ENCODE measurements around the gene OR52B2.

The OR52B2 gene

DNA sequence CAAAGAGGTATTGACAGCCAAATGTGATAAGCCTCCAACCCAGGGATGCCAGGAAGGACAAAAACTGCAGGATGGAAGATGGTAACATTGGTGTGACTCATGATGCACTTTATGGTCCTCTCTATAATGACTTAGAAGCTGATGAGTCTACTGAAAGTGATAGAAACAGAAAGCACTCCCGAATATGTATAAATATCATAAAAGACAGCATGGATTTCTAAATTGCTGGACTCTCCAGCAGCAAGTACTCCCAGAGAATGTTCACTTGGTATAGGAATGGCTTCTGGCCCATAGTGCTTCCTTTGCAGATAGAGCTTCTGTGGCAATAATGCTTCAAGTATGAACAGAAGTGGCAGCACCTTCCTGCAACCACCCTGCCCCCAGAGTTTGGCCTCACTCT is at the start of gene OR52B2:
Gene OR52B2, minus strand, starts transcription at position 101 of the 400 bp plus-strand sequence. Its CDS starts 0 bp downstream, at position 101.
- no peak for DNase-seq (ENCODE audit: low spot score)

DNA sequence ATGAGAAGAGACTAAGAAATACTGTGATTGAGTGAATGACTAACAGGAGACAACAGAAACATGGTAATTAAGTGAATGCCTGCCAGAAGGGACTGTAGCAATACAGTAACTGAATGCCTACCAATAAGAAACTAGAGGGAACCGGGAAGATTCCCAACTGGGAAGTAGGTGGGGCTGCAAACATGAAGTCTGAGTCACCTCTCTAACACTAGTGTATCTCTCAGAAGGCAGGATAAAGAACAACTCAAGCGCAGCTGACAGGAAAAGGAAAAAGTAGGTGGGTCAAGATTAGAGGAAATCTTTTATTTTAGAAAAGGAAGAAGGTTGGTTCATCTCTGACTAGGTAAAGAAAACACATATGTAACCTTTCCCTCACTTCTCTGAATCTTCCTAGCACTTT is 49.2 kb upstream of the OR52B2 start:
- DNase-seq (ENCODE audit: low spot score) = peak; percentile 83

DNA sequence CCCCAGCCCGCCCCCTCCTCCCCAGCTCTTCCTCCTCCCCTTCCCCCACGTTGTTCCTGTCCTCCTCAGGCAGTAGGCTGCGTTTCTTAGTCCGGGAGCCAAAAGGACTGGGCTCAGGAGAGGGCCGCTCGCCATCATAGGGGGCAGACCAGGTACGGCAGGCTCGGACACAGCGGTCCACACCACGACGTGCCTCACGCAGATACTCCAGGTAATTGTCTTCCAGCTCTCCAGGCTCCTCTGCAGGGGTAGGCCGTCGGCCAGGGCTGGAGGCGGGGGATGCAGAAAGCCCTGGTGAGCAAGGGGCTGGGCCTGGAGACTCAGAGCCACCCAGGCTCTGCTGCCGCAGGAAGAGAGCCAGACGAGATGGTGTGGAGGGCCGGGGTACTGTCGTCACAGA is 47.6 kb upstream of the OR52B2 start:
- DNase-seq (ENCODE audit: low spot score) = no peak

DNA sequence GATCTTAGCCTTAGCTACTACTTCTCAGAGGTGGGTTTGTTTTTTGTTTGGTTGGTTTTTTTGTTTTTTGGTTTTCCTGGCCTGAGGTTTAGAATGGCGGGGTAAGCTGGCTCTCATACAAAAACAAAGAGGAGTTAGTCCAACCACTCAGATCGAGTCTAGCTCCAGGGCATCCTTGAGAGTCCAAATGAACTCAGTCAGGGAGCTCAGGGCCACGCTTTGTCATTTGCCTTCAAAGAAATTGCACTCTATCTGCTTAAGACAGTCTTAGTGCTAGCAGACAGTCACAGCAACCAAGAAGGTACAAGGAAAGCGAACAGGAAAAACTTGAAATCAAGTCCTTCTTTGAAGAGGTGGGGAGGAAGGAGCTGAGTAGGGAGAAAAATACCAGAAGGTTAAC is 46.4 kb upstream of the OR52B2 start:
- DNase-seq (ENCODE audit: low spot score) = no peak

DNA sequence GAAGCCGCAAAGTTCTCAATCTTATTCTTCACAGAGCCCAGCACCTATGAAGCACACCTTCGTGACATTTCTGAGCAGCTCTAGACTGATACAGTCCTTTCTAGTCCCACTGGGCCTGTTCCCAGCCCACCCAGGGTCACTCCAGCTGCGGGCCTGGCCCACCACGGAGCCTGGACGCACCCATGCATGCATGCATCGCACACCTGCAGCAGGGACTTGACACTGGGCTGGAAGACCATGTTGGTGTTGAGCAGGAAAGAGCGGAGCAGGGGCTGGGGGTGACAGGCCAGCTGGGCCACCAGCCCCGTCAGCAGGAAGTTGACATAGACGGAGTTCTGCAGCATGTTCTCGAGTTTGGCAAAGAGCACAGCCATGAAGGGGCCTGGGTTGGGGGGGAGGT is 44.4 kb upstream of the OR52B2 start:
- no peak for DNase-seq (ENCODE audit: low spot score)

DNA sequence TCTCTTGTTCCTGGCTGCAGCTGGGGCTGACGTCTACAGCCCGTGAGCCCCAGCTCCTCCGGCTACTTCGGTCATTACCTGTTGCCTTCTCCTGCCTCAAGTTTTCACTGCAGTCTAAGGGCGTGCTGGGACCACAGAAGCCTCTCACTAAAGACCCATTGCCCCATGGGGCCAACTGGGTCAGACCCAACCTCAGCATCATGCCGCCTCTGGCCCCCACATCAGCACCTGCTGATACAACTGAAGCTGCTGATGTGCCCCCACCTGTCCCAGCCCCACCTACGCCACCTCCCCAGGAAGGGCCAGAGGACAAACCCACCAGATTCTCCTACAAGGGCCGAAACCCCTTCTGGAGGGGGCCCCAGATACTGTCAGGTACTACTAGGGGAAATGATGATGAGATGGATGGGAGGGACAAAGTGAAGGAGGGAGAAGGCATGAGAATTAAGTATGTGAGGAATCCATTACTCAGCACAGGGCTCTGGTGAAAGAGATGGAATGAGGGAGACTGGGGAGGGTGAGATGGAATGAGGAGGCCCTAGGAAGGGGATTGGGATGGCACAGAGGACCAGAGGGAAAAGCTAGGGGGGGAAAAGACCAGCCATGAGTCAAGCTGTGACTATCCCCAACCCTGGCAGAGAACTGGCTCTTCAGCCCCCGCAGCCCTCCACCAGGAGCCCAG is 40.3 kb upstream of the OR52B2 start:
- no peak for DNase-seq (ENCODE audit: low spot score)

DNA sequence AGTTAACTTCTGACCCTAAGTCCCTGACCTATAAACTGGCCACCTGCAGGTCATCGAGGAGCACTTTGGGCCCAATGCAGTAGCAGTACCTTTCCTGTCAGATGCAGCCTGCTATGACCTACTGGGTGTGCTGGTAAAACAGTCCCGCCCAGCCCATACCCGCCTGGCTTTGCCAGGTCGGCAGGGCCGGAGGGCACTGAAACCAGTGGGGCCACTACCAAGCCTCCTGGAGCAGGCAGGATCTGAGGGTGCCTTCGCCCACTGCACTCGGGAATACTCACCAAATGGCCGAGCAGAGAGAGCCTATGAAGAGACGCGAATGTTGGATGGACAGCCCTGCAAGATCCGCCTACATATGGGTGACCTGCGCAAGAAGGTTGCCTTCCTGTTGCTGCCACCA is 39.7 kb upstream of the OR52B2 start:
- no peak for DNase-seq (ENCODE audit: low spot score)

DNA sequence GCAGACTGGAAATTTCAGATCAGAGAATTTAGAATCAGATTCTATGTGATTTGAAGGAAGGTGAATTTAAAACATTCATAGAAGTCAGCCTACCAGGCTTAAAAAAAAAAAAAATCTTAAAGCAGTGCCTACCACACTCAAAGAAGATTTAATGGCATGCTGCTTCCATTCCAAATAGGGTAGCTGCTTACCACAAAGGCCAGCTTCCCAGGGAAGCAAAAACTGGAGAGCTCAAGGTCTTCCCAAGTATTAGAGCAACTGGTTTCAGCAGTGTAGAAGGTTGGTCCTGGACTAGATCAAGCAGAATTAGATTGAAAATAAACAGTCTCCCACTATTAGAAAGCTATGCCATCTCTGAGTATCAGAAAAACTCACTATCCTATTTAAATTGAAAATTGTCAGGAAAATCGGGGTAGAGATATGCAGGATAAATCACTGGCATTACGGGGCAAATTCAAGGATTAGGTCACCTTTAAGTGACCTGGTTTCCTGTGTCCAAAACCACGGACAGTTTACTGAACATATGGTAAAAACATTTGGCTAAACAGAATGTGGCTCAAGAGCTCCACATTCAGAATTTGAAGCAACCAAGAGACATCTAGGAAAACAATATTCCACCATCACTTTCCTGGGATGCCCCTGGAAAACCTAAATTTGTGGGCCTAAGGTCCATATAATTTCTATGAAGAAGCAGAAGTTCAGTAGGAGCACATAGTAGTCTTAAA is 36.5 kb upstream of the OR52B2 start:
- no peak for DNase-seq (ENCODE audit: low spot score)

DNA sequence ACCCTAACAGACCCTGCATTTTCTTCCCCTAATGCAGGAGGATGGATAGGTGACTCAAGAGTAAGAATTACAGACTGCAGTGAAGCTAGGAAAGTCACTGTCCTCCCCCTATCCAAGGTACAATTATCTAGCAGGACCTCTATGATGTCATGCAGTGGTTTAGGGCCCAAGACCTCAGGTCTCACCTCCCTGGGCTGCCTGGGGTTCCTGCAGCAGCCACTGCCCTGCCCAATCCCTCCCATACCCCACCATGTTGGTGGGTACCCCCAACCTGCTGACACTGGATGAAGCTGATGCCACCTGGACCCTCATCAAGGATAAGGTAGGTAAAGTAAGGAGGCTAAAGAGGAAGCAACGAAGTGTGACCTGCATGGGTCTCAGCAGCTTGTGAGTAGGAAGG is 35.2 kb upstream of the OR52B2 start, which contains the start of gene C11orf42:
Gene C11orf42, plus strand, starts transcription at position 192 of the 400 bp plus-strand sequence. Its CDS starts 59 bp downstream, at position 251.
- DNase-seq (ENCODE audit: low spot score) = no peak

DNA sequence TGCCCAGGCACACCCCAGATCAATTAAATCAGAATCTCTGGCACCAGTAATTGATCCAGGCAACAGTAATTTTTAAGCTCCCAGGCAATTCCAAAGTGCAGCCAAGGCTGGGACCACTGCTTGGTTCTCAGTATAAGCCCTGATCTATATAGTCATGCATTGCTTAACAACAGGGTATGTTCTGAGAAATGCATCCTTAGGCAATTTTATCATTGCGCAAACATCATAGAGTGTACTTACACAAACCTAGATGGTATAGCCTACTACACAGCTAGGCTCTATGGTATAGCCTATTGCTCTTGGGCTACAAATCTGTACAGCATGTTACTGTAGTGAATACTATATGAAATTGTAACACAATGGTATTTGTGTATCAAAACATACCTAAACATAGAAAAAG is 34.6 kb upstream of the OR52B2 start:
- DNase-seq (ENCODE audit: low spot score) = no peak

DNA sequence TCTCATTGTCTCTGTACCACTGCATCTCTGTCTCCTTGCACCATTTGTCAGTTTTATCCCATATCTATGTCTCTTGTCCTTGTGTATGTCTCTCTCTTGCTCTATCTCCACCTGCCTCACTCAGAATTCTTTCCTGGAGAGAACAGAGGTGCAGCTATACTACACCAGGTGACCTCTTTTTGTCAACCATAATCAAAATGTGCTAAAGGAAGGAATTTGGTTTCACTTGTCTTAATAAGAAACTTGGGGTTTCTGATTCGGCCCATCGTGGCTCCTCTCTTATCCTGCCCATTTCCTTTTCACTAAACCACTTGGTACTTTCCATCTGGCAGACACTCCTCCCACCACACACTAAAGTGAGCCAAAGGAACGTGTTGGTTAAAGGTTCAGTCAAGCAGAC is 33.2 kb upstream of the OR52B2 start:
- no peak for DNase-seq (ENCODE audit: low spot score)

DNA sequence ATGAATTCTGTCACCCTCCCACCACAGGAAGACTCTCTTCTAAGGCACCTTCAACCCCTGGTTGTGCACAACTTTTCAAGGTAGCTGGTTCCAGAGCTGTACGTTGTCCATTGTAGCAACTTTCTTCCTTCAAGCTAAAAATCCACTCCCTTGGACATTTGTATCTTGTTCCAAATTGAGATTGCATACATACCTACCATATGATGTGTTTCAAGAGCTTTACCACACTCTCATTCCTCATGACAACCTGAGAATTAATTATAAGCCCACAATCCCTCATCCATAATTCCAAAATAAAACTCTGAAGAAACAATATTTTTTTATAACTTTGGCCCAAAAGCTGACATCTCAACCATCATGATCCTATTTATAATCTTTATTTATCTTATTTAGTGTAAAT is 31.9 kb upstream of the OR52B2 start:
- DNase-seq (ENCODE audit: low spot score) = no peak

DNA sequence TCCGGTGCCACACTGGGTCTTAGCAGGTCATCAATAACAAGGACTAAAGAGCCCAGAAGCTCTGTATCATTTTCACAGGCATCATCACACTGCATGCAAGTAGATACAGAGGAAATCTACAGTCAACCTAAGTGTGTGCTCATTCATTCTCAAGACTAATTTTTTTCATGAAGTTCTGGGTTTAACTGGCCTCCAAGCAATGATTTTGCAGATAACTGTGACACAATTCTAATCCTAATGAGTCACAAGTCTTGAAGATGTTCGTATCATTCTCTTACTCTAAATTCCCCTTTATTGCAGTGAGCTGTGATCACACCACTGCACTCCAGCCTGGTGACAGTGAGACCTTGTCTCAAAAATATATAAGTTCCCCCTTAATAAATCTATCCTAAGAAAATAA is 31.4 kb upstream of the OR52B2 start:
- DNase-seq (ENCODE audit: low spot score) = no peak

DNA sequence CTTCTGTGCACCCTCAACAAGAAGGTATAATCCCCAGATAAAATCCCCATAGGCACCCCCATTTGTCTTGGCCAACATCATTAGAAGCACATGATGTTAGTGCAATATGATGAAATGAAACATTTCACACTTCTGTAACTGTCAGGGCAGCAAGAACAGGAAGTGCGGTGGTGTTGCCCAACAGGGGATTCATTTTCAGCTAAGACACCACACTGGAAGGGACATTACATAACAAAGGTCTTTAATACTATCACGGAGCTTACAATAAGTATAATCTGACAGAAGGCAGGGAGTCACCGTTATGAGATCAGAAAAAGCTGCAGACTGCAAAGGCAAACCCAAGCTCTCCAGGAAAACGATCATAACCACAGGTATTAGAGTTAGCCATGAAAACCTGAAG is 30.8 kb upstream of the OR52B2 start:
- no peak for DNase-seq (ENCODE audit: low spot score)

DNA sequence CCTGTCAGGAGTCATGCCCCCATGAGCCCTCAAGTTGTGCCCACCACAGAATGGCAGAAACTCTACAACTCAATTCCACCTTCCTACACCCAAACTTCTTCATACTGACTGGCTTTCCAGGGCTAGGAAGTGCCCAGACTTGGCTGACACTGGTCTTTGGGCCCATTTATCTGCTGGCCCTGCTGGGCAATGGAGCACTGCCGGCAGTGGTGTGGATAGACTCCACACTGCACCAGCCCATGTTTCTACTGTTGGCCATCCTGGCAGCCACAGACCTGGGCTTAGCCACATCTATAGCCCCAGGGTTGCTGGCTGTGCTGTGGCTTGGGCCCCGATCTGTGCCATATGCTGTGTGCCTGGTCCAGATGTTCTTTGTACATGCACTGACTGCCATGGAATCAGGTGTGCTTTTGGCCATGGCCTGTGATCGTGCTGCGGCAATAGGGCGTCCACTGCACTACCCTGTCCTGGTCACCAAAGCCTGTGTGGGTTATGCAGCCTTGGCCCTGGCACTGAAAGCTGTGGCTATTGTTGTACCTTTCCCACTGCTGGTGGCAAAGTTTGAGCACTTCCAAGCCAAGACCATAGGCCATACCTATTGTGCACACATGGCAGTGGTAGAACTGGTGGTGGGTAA is 29.2 kb upstream of the OR52B2 start, which contains the start of gene OR52W1:
Gene OR52W1, plus strand, starts transcription at position 51 of the 637 bp plus-strand sequence. Its CDS starts 0 bp downstream, at position 51.
- no peak for DNase-seq (ENCODE audit: low spot score)

DNA sequence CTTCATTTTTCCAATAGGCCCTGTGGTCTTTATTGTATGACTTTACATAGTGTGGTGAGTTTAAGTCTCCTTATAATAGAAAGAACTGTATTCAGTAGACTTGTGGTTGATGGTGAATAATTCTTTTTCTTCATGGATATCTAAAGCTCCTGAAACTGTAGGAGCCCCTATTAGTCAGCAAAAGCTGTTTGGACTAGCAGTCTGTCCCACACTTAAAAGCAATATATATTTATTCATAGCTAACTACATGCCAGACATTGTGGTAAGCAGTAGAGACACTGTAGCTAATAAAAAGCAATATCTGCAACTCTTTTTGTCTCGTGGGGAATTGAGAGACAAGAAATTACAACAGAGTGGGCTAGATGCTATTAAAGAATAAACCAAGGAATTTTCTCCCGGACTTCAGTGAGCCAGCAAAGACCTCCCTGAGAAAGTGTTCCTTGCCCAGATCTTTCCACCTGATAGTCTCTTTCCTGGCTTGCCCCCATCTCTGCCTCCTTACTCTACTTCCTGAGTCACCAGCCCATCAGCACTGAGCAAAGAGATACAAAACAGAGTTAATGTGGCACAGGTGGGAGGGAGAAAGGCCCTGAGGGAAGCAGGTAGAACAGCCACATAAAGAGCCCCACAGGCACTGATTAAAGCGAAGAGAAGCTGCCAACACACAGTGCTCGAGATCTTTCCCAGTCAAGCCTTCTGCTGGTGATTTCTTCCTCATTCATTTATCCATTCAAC is 27.5 kb upstream of the OR52B2 start:
- DNase-seq (ENCODE audit: low spot score) = no peak

DNA sequence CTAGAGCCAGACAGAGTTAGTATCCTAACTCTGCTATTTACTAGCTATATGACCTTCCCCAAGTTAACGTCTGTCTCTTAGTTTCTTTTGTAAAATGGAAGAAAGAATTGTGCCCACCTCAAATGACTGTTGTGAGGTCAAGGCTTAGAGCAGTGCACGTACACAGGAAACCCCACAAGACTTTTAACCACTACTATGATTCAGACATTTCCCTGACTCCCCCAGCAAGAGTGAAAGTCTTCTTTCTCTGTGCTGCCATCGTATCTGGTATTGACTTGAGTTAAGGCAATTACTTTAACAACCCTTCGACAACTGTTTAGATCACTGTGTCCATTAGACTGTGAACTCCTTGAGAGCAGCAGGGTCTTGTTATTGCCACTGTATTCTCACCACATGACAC is 26.3 kb upstream of the OR52B2 start:
- DNase-seq (ENCODE audit: low spot score) = no peak

DNA sequence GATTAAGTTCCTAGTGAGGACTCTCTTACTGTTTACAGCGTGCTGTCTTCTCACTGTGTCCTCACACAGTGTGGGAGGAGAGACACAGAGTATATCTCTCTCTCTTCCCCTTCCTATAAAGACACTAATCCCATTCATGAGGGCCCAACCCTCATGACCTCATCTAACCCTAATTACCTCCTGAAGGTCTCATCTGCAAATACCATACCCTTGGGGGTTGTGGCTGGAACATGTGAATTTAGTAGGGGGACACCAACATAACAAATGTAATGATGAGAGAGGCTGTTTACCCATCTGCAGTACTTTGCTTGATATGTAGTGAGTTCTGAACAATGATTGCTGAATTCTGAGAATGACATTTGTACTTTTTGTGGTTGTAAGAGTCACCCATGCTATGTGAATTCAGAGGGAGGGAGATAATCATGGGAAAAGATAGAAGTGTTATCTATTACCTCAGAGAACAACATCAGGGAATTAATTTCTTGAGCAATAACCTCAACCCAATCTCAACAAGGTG is 24.0 kb upstream of the OR52B2 start:
- DNase-seq (ENCODE audit: low spot score) = no peak

DNA sequence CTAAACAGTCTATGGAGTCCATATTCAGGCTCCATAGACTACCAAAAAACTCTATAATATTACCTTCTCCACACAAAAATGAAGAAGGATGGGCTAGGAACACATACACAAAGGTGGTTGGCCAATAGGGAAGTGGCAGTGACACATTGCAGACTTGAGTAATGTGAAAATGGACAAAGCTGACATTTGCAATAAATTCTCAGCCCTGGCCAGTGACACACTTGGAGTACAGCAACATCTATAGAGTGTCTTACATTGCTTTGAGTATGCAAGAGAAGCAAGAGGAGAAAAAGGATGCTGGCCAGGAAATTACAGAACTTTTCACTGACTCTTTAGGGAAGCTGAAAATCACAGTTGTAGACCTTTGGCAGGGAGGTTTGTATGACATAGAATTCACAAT is 21.6 kb upstream of the OR52B2 start:
- no peak for DNase-seq (ENCODE audit: low spot score)

DNA sequence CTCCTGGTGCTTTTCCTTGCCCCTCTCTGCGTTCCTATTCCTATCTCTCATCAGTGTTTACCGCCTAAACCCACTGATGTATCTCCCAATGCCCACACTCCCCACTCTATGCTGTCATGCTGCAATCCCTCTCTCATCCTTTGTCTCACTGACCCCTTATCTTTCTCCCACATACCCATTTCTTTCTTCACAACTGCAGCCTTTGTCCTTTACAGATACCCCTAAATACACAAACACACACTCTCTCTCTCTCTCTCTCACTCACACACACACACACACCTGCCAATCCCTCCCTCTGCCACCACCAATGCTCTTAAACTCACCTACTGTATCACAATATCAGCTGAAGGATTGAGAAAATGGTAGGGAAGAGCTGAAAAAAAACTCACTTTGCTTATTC is 5.3 kb upstream of the OR52B2 start:
- no peak for DNase-seq (ENCODE audit: low spot score)

DNA sequence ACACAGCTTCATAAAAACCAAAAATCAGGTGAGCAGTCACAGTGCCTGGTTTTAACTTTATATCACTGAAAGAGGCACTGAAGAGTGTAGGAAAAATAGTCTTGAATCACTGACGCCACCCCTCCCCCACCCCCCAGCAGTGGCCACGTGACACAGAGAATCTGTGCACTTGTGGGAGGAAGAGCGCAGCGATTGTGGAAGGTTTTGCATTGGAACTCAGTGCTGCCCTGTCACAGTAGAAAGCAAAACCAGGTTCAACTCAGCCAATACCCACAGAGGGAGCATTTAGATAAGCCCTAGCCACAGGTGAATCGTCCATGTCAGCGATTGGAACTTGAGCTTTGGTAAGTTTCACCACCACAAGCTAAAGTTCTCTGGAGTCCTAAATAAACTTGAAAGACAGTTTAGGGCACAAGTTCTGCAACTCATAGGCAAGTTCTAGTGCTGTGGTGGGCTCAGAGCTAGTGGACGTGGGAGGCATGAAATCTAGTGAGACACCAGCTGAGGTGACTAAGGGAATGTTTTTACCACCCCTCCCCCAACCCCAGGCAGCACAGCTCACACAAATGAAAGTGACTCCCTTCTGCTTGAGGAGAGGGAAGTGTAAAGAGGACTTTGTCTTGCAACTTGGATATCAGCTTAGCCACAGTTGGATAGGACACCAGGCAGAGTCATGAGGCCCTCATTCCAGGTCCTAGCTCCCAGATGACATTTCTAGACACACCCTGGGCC is 13.3 kb downstream of the OR52B2 start:
- DNase-seq (ENCODE audit: low spot score) = no peak

DNA sequence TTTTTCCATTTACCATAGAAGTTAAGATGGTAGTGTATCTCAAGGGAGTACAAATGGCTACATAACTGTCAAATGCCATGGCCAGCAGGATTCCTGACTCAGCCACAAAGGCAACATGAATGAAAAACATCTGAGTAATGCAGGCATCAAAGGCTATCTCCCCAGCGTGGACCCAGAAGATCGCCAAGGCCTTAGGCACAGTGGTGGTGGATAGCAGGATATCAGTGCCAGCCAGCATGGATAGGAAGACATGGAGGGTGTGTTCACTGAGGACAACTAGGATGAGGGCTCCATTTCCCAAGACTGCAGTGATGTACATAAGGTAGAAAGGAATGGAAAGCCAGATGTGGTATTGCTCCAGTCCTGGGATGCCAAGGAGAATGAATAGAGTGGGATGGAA is 18.0 kb downstream of the OR52B2 start:
- no peak for DNase-seq (ENCODE audit: low spot score)

Data from COLO829 (cell line).